OCI-LY3 (cell line): ENCODE results near the gene AGRP.

ENCODE experiments used
- H2AFZ ChIP-seq: fragments of 200-600, 300-600 bp; shearing (Covaris generic); 2 replicates; pipeline ENCODE4 v1.6.0; 2014; ENCODE audit warnings: antibody characterized with exemption, low read depth, low read length
- H3K27ac ChIP-seq: fragments of 200-600, 300-600 bp; sonication (generic); 2 replicates; pipeline ENCODE4 v1.5.1; 2014; ENCODE audit warnings: mild to moderate bottlenecking, low read length, moderate library complexity, mixed read lengths
- H3K27me3 ChIP-seq: fragments of 200-600, 300-600 bp; sonication (generic); 2 replicates; pipeline ENCODE4 v1.6.1; 2014; ENCODE audit warnings: low read depth, low read length, mixed read lengths
- H3K36me3 ChIP-seq: fragments of 200-600, 300-600 bp; sonication (generic); replicated peaks from 2 replicates; pipeline ENCODE3; 2014; ENCODE audit warnings: low read depth, low read length, mixed read lengths
- H3K4me1 ChIP-seq: fragments of 300-600, 200-600 bp; sonication (generic); 2 replicates; pipeline ENCODE4 v1.6.1; 2014; ENCODE audit warnings: low read length, mixed read lengths
- H3K4me2 ChIP-seq: fragments of 200-600, 300-600 bp; sonication (generic); 2 replicates; pipeline ENCODE4 v1.6.1; 2014; ENCODE audit warnings: low read length, mixed read lengths
- H3K4me3 ChIP-seq: fragments of 300-600, 200-600 bp; sonication (generic); 2 replicates; pipeline ENCODE4 v1.5.1; 2014; ENCODE audit warnings: antibody characterized with exemption, mild to moderate bottlenecking, low read length, moderate library complexity
- H3K79me2 ChIP-seq: fragments of 300-600, 200-600 bp; shearing (Covaris generic); 2 replicates; pipeline ENCODE4 v1.6.1; 2014; ENCODE audit warnings: mild to moderate bottlenecking, low read length, mixed read lengths
- H3K9ac ChIP-seq: fragments of 300-600, 200-600 bp; shearing (Covaris generic); 2 replicates; pipeline ENCODE4 v1.6.0; 2014; ENCODE audit warnings: mild to moderate bottlenecking, low read length, moderate library complexity
- H3K9me3 ChIP-seq: fragments of 200-600, 300-600 bp; shearing (Covaris generic); 2 replicates; pipeline ENCODE4 v1.6.1; 2014; ENCODE audit warnings: low read length, mixed read lengths; ENCODE audit not compliant: insufficient read depth
- H4K20me1 ChIP-seq: fragments of 200-600, 300-600 bp; sonication (generic); 2 replicates; pipeline ENCODE4 v1.6.1; 2016; ENCODE audit warnings: low read length, mixed read lengths; ENCODE audit not compliant: insufficient read depth
- EZH2phosphoT487 ChIP-seq: fragments of 200-600 bp; shearing (Covaris generic); IDR thresholded peaks from 2 replicates; pipeline ENCODE4 v1.6.1; 2018; ENCODE audit warnings: antibody characterized with exemption, mixed run types, low read depth
- TF ChIP-seq, protein P1 (sequence below): fragments of 200-600, 300-600 bp; sonication (generic); IDR thresholded peaks from 2 replicates; pipeline ENCODE4 v1.5.1; 2014; ENCODE audit warnings: antibody characterized with exemption, low read length, low read depth

AGRP gene

DNA sequence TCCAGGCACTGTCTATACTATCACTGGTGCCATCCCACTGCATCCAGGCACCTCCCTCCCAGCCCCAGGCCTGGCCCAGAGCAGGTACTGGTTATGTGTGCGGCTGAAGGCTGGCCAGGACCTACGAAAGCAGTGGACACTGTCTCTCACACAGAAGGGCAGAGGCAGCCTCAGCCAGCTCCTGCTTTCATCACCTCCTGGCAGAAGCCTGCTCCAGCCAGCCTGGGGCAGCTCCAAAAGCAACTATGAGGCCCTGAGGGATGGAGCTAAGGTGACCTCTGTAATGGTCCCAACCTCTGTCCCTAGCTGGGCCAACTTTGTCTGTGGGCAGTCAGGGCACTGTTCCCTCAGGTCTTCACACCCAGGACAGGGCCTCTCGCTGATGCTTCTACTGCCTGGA is 33.6 kb downstream of the AGRP start:
- Histone ChIP-seq H3K27ac (no peak overlapping the region), H4K20me1 (peaks cover 15% of the 10 kb centered on the region), H2AFZ (no peak overlapping the region), H3K4me1 (no peaks in the 10 kb centered on the region), H3K79me2 (no peaks in the 10 kb centered on the region), H3K36me3 (peaks cover 8% of the 10 kb centered on the region), H3K9ac (no peak overlapping the region), H3K9me3 (no peaks in the 10 kb centered on the region), H3K4me2 (no peak overlapping the region), H3K27me3 (no peaks in the 10 kb centered on the region), H3K4me3 (no peak overlapping the region)
- TF ChIP-seq, protein P1, sequence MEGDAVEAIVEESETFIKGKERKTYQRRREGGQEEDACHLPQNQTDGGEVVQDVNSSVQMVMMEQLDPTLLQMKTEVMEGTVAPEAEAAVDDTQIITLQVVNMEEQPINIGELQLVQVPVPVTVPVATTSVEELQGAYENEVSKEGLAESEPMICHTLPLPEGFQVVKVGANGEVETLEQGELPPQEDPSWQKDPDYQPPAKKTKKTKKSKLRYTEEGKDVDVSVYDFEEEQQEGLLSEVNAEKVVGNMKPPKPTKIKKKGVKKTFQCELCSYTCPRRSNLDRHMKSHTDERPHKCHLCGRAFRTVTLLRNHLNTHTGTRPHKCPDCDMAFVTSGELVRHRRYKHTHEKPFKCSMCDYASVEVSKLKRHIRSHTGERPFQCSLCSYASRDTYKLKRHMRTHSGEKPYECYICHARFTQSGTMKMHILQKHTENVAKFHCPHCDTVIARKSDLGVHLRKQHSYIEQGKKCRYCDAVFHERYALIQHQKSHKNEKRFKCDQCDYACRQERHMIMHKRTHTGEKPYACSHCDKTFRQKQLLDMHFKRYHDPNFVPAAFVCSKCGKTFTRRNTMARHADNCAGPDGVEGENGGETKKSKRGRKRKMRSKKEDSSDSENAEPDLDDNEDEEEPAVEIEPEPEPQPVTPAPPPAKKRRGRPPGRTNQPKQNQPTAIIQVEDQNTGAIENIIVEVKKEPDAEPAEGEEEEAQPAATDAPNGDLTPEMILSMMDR = no peak
- no peak for TF ChIP-seq EZH2phosphoT487

DNA sequence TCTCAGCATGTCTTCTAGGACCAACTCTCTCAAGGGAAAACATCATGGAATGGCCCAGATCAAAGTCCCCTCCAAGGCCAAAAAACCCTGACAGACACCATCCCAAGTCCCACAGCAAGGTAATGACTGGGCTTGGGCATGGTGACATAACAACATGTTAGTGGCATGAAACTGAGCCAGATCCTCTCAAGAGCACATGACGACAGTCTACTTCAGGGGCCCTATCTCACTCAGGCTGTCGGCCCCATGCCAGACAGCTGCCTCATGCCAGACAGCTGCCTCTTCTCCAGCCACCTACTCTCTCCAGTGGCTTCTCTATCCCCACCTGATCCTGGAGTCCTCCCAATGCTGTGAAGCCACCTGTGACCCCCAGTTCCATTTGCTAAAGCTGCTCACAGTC is 34.0 kb downstream of the AGRP start:
- Histone ChIP-seq H3K27ac (no peak overlapping the region), H3K4me3 (no peak overlapping the region), H3K36me3 (peaks cover 8% of the 10 kb centered on the region), H3K9ac (no peak overlapping the region), H3K4me1 (no peaks in the 10 kb centered on the region), H4K20me1 (peaks cover 15% of the 10 kb centered on the region), H3K9me3 (no peaks in the 10 kb centered on the region), H3K27me3 (no peaks in the 10 kb centered on the region), H3K4me2 (no peak overlapping the region), H3K79me2 (no peaks in the 10 kb centered on the region), H2AFZ (no peak overlapping the region)
- TF ChIP-seq, protein P1 = no peak
- TF ChIP-seq EZH2phosphoT487 = no peak

DNA sequence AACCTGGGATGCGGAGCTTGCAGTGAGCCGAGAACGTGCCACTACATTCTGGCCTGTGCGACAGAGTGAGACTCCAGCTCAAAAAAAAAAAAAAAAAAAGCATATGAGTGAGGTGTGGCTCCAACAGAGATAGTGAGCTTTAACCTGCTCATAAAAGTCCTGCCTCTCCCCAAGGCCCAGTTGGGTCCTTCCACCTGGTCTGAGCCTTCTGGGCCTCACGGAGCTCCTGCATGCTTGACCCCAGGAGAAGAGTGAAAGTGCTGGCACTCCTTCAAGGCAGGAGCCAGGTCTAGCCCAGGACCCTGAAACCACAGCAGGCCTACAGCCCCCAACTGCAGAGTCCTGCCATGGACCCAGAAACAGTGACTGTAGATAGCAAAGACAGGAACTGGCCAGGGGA is 34.8 kb downstream of the AGRP start:
- no peak overlapping the region for H3K4me2 ChIP-seq
- H3K27ac ChIP-seq = no peak overlapping the region
- no peaks in the 10 kb centered on the region for H3K4me1 ChIP-seq
- H3K9me3 ChIP-seq = no peaks in the 10 kb centered on the region
- no peak overlapping the region for H3K9ac ChIP-seq
- peaks cover 8% of the 10 kb centered on the region for H3K36me3 ChIP-seq
- TF ChIP-seq, protein P1 = no peak
- no peak for TF ChIP-seq EZH2phosphoT487
- no peaks in the 10 kb centered on the region for H3K27me3 ChIP-seq
- H3K79me2 ChIP-seq = no peaks in the 10 kb centered on the region
- peaks cover 11% of the 10 kb centered on the region for H4K20me1 ChIP-seq
- no peak overlapping the region for H3K4me3 ChIP-seq
- no peak overlapping the region for H2AFZ ChIP-seq

DNA sequence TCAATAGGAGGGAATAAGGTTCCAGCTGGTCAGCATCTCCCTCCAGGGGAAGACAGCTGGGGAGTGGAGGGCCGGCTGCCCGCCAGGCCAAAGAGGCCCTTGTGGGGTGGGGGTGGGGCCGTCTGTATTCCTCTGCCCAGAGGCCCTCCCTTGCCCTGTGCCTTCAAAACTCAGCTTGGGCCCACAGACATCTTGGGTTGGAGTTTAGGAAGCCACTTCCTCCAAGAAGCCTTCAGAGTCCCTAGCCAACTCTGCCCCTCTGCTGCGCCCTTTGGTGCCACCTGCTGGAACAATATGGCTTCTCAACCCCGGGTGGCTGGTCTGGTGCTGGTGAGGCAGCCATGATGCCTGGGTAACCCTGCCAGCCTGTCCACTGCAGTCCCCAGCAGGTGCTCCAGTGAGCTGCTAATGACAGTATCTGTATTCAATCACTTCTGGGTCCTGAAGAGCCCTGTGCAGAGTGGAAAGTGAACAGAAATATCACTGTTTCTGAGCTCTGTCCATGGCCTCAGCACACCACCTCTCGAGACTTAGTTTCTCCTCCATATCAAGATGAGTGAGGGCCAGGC is 35.8 kb downstream of the AGRP start:
- no peaks in the 10 kb centered on the region for H3K4me1 ChIP-seq

More for the DNA sequence above, 35.8 kb downstream of the AGRP start:
- H4K20me1 ChIP-seq = peaks cover 11% of the 10 kb centered on the region
- peaks cover 8% of the 10 kb centered on the region for H3K36me3 ChIP-seq
- no peaks in the 10 kb centered on the region for H3K9me3 ChIP-seq
- no peak overlapping the region for H2AFZ ChIP-seq
- H3K4me3 ChIP-seq = no peak overlapping the region
- H3K79me2 ChIP-seq = no peaks in the 10 kb centered on the region
- H3K4me2 ChIP-seq = no peak overlapping the region
- H3K27me3 ChIP-seq = no peaks in the 10 kb centered on the region
- TF ChIP-seq, protein P1 = peak; percentile 80
- no peak for TF ChIP-seq EZH2phosphoT487
- H3K27ac ChIP-seq = no peak overlapping the region
- H3K9ac ChIP-seq = no peak overlapping the region
